ENCODE results near the gene AKR1C1. TPM values are rescaled to one million over a fixed set of nuclear protein-coding genes. Genes with fewer than 3 reads are reported as not detected.
"Not testable (repeated sequence)": the region's sequence is repeated elsewhere in the genome, so short reads cannot be mapped to it uniquely, and the experiment has no call there.

Gene AKR1C1
- polyA plus RNA-seq, 5 donors, result 7.2 to 11.2 (median 9.1) TPM

DNA sequence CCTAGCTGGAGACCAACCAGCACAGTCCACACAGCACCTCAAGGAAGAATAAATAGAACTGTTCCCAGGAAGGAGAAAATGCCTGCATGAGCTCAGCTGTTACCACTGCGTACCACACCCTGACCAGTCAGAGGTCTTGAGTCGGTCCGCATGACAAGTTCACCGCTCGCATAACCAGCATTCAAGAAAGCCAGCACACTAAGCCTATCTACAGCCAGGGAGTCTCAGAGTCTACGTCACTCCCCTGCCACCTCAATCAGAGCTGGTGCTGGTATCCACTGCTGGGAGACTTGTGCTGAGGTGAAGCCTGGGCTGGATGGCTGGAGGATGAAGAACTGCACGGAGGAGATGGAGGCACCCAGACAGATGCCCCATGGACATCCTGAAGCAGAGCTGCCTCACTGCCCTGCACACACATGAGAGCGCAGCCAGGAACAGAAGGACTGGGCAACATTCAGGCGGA is 19.6 kb downstream of the AKR1C1 start:
- no peak for DNase-seq

DNA sequence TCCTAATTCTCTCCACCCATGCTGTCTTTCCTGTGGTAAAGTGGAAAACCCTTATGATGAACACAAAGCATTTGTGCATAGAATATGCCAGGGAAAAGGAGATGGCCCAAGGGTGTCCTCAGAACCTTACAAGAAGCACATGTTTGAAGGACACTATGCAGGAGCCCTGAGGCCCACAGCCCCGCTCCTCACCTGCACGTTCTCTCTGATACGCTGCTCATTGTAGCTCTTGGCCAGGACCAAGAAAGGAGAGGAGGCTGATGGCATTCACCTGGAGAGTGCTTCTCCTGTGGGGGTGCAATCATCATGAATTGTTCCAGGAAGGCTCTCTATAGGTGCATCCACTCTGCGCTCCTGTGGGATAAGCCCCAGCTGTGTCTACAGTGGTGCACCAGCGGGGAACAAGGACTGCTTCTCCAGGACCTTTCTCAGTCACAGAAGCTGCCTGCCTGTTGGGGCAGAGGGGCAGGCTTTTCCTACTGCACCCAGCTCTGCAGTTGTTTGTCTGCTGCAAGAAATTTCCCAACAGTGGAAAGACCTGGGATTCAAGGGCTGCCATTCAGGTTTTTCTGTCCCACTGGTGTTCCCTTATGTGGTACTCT is 20.5 kb downstream of the AKR1C1 start:
- DNase-seq, result no peak

DNA sequence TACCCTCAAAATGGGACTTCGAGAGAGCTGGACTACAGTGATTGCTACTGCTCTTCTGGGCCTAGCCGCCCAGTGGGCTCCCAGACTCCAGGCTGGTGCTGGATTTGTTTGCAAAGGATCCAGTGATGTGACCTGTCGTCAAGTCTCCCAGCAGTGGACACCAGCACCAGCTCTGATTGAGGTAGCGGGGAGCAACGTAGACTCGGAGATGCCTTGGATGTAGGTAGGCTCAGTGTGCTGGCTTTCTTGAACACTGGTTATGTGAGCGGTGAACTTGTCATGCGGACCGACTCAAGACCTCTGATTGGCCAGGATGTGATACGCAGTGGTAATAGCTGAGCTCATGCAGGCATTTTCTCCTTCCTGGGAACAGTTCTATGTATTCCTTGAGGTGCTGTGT is 21.0 kb downstream of the AKR1C1 start:
- no peak for DNase-seq

DNA sequence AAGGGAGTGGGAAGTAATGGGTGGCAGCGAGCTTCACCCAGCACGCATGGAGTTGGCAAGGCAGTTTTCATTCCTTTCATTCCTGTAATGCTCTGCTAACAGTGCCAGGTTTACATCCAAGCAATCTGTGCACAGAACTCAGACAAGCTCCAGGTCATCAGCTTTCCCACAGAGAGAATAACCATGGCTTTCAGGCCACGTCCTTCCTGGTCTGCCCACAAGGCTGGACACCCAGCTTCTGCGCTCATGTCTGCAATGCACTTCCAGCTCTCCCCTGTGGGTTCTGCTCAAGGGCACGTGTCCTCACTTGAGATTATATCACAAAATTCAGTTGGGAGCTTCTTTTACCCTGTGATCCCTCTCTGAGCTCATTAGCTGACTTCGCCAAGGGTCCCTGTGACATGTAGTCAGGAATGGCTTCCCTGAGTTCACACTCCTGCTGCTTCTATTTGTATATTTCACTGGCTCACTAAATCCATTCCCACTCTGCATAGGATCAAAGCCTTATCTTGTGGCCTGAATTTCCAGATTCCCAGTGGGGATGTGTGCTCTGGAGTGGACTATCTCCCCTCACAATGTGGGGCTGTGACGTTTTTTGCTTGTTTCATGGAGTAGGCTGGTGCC is 21.9 kb downstream of the AKR1C1 start:
- no peak for DNase-seq

DNA sequence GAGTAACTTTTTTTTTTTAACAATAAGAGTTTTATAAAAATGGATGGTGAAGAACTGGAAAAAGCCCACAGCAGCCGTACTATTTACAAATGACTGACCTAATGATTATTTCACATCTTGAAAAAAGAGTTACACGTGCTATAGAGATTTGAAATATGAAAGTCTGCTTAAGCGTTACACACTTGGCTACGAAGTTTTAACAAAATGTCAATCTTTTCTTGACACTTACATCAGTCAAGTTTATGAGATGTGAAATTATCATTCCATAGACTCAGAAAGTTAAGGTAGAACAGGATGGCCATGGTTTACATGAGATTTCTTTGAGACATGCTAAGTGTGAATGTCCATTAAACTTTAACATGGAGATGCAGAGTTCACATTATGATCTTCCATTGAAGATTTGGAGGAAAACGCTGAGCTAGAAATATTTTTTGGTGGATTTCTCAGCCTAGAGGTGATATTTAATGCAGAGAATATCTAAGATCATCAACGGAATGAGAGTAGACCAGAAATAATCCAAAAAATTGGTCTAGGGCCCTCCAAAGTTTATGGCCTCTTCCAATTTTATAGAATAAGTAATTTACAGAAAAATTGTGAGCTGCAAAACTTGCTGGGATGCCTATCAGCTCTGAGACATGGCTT is 24.9 kb downstream of the AKR1C1 start:
- DNase-seq, result not testable (repeated sequence)

DNA sequence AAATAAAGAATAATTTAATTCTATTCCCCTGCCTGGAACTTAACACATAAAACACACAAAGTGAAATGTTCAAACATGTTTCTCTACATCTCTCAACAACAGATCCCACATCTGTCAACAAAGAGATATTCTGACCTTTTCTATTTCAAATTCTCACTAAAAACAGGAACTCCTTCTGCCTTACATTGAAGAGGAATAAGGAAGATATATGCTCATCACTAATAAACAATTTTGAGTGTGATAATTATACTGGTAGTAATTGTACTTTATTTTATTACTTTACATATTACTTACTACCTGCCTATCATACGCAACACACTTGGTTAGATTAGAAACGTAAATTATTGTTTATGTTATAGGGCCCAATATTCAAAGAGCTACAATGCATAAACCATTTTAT is 27.0 kb downstream of the AKR1C1 start:
- DNase-seq, result no peak

DNA sequence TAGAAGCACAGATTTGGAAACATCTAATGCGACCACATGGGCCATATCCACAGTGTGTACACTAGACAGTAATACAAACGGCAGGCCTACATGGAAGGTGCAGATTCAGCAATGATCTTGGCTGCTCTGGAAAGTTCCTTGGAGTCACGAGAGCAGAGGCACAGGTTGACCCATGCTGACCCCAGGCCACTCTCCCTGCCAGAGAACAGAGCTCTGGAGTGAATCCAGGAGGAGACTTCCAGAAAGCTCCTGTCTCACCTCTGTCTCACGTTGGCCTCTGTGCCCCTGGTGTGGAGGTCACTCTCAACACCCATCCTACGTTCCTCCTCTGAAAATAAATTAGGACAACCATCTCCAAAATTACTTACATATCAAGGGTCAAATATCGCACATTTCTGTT is 28.2 kb downstream of the AKR1C1 start:
- DNase-seq, result not testable (repeated sequence)

DNA sequence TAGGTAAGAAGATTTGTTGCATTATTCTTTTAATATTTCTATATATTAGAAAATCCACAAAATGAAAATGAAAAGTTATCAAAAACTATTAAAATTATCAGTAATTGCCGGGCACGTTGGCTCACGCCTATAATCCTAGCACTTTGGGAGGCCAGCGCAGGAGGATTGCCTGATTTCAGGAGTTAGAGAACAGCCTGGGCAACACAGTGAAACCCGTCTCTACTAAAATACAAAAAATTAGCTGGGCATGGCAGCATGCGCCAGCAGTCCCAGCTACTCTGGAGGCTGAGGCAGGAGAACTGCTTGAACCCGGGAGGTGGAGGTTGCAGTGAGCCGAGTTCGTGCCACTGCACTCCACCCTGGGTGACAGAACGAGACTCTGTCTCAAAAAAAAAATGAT is 29.3 kb downstream of the AKR1C1 start:
- DNase-seq, result not testable (repeated sequence)

DNA sequence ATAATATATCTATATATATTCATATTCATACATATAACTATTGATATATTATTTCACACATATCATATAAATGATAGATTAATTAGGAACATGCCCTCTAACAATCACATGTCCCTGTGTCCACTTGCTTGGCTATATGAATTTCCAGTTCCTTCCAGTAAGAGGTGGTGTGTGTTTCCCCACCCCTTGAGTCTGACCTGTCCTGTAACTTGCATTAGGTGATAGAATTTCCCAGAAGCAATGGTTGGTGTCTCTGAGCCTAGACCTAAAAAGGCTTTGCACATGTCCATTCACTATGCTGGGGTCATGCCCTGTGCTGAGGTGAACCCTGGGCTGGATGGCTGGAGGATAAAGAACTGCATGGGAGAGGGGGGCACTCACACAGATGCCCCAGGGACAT is 31.0 kb downstream of the AKR1C1 start:
- DNase-seq, result not testable (repeated sequence)

DNA sequence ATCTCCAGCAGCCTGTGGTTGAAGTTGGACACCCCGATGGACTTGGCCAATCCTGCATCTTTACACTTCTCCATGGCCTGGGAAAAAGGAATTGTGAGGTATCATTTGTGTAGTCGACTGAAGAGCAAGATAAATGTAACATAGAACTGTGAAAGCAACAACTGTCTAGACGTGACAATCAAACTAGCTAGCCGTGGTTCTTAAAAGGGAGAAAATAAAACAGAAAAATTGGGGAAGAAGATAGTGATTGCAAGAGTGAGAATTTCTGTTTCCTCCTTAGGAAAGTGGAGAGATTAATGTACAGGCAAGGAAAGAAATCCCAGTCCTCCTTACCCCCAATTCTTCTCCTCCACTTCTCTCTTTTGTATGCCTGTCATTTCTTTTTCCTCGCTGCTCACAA is 35.5 kb downstream of the AKR1C1 start:
- no peak for DNase-seq

DNA sequence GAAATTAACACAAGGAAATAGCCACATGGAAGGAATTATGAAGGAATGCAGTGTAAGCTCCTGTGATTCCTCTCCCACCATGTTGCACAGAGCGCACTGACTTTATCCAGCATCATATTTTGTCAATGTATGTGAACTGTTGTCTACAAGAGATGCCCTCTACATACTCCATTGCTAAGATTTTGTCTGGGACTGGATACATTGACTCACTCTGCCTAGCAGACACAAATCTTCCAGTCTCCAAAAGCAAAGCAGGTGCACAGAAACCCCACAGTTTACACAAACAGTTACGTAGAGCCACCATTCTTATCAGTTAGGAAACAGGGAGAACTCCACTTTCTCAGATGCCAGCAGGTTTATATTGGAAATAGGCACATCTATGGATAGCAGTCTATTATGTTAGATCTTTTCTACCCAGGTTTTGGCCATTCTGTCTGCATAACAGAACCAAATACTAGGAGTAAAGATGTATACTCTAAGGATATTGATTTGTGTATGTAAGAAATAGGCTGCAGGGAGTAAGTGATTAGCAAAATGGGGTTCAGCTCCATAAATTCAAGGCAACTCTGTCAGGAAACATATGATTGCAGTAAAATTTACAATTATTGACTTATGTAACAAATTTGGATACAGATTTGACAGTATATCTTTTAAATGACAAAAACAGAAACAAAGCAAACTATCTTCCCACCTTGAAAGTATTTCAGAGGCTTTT is 39.0 kb downstream of the AKR1C1 start:
- DNase-seq, result no peak

DNA sequence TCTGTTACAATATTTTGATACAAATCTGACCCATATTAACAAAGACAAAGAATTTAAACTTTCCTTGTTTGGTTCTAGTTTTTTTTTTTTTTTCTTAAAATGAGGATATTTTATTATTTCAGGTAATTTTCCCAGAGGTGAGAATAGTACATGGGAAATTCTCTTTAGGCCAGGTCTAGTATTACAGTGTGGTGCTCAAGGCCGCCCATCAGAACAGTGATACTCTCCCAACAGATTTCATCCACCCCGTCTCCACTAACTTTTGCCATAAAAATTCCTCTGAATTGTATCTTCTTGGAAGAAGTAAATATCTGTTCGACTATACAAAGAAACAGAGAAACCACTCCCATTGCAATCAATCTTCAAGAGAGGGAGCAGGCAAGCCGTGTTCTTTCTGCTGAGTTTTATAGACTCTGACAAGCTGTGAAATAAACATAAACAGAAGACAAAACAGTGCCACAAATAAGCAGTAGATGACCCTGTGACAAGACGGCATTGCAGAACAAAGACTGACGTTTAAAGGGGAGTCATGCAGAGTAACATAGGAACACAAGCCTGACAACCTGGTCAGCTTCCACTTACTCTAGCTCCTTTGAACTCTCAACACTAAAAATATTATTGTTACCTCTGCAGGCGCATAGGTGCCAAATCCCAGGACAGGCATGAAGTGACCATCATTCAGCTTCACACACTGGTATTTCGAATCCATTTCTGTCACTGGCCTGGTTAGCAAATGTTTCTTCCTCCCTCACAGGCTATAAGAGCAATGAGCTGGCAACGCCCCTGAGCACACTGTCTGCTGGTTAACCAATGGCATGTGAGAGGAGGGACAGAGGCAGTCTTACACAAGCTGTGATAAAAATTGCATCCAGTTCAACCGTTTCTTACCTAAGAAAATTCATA is 40.2 kb downstream of the AKR1C1 start, which contains the start of gene AKR1C2:
Gene AKR1C2 (minus strand): TSS at position 731 of the 903 bp plus-strand sequence. CDS start 22 bp downstream, at position 709.
- DNase-seq, result not testable (repeated sequence)

DNA sequence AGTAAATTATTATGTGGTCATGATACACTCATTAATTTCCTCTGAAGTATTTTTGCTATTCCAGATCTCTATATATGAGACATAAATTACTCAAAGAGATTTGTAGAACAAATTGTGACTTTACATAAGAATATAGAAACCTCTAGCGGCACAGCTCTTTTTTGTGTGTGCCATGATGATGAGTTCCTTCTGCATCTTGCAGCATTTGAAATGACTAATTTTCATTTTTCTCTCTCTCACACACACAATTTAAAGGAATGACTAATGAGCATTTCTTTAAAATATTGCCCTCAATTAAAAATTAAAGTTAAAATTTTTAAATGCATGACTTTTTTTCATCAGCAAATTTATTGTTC is 40.8 kb downstream of the AKR1C1 start:
- not testable (repeated sequence) for DNase-seq

DNA sequence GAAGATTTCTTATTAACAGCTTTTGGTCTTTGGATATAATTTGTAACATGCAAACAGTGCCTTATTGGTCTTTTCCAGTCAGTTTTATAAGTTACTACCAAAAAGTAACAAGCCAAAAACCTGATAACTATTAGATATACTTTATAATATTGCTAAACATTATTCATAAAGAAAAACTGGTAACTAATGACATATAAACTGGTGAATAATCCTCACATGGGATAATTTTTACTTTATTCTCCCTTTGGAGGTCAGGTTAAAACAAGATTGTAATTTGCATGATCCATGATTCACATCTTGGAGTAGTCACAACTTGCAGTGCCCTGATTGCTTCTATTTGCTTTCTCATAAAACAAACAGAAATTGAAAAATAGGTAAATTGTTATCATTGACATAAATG is 41.3 kb downstream of the AKR1C1 start:
- not testable (repeated sequence) for DNase-seq

DNA sequence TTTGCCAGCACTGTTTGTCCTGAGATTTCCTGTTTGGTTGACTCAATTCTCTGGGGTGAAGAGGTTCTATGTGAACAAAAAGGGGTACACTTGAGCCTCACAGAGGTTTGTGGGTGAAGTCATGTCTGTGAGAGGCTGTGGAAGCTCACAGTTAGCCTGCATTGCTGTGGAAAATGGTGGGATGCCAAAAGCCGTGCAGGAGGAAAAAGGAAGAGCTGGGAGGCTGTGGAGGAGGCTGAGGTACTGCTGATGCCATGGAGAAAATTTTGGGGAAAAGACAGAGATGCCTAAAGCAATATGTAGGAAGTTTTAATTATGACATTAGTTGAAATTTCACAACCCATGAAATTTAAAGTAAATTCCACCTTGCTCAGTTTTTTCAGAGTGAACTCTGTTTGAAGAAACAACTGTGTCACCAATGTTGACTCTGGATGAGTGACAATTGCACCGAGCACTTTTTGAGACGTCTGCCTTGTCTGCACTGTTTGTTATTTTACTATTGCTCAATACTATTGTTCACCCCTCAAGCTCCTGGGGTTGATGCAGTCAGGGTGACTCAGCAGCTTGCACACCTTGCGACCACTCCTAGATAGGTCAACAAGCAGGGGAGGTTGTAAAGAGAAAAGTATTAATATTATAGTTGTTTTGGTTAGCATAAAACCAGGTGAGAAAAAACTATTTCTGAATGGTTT is 45.8 kb downstream of the AKR1C1 start:
- not testable (repeated sequence) for DNase-seq

DNA sequence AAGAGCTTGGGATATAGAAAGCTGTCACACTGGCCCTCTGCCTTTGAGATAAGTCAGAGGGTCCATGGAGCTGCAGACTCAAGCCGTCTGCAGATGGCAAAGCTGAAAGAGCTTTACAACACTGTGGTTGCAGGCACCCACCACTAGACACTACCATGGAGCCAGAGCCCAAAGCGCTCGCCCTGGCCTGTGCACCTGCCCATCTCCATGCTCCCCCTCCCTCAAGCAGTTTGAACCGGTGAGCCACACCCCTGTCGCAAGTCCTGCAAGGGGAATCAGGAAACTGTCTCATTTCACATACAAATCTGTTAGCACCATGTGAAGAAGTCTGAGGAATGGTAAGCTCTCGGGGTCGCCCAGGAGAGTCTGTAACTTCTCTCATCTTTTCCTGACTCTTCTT is 46.8 kb downstream of the AKR1C1 start:
- DNase-seq, result not testable (repeated sequence)

DNA sequence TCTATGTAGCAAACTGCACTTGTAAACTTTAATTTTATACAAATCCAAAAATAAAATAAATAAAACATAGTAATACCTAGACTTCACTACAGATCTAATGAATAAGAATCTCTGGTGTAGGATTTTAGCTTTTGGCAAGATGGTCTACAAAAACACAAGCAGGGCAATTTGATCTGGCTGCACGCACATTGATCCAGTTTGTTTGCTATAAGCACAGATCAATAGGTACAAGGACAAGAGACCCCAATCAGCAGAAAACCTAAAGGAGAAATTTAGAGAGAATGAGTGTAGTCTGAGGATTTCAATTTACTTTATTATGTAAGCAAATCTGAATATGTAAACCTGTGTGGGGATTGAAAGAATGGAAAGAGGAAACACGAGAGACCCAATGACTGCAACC is 48.2 kb downstream of the AKR1C1 start:
- DNase-seq, result not testable (repeated sequence)

DNA sequence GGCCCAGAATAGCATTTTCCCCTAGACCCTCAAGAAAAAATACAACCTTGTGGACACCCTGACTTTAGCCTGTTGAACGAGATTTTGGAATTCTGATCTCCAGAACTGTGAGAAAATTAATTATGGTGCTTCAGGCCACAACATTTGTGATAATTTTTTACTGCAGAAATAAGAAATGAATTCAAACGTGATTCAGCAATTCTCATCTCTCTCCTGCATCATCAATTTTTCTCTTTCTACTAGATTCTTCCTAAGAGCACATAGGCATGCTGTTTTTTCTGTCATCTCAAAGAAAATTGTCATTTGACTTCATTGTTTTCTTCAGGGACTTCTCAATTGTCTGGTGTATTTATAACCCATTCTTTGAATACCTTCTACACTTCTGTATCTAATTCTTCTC is 49.4 kb downstream of the AKR1C1 start:
- no peak for DNase-seq

DNA sequence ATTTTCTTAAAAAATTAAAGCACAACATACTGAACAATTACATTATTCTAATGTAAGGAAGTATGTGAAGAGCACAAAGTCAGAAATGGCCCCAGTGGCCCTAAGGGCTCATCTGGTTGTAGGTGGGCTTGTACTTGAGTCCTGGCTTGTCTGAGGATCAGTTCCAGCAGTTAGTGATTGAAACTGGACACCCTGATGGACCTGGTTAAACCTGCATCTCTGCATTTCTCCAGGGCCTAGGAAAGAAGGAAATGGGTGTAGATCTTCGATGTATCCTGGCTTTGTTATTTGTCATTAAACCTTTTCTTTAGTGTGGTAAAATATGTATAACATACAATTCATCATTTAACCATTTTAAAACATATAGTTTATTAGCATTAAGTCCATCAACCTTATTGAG is 50.2 kb downstream of the AKR1C1 start:
- no peak for DNase-seq

DNA sequence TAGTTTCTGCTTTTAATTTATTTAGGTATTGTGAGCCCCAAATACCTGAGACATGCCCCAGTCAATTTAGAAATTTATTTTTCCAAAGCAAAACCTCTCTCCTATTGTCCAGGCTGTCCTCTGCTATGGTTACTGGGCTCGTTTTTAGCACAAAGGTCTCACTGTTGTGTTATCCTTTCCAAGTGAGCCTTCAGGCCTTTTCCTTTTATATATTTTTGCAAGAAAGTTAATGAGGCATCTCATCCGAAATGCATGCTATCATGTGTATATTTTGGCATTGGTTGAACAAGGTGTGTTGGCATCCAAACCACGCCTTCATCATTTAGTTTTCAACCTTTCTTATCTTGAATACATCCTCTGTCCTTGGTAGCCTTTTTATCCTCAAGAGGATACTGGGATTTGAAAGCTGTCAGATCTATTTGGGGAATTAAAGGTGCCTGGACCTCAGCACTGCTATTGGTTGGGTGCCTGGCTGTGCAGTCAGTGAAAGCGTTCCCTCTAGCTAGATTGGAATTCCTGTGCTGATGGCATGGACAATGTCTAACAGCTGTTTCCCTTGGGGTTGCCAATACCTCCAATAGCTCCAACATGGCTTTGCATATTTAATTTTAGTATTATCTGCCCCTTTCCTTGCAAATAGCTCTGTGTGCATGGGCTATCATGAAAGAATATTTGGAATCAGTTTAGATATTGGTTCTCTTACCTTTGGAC is 51.1 kb downstream of the AKR1C1 start:
- not testable (repeated sequence) for DNase-seq
